A673 (cell line): ENCODE results near the gene GABRB2. TPM values are rescaled to one million over a fixed set of nuclear protein-coding genes. Genes with fewer than 3 reads are reported as not detected.

Experiments
- BruUV-seq: library from RNA; stranded (reverse); fragments of 400-500 nt; replicated peaks from 2 replicates; lab custom pipeline; 2021; lab: Mats Ljungman, UMichigan
- CTCF ChIA-PET: fragments of 300-600 bp; sonication (Branson Sonifier 250); formaldehyde crosslinking; loops from one replicate; lab custom pipeline; 2022; ENCODE audit warnings: antibody characterized with exemption; lab: Charles Lee
- POLR2A ChIA-PET: fragments of 300-600 bp; sonication (Branson Sonifier 250); formaldehyde crosslinking; loops from one replicate; lab custom pipeline; 2022; ENCODE audit warnings: antibody characterized with exemption; ENCODE audit not compliant: low non-redundant PET; lab: Charles Lee
- DNase-seq: peaks from one replicate; pipeline ENCODE4 v3.0.0-alpha.2; 2015; ENCODE audit warnings: low spot score
- H3K27ac ChIP-seq: fragments of 200-600 bp; sonication (generic); 2 replicates; pipeline ENCODE4 v1.5.1; 2016; ENCODE audit warnings: mixed run types, low read depth, mild to moderate bottlenecking, mixed read lengths, antibody characterized with exemption, low read length; ENCODE audit not compliant: poor library complexity, severe bottlenecking
- H3K27me3 ChIP-seq: fragments of 200-600 bp; sonication (generic); replicated peaks from 2 replicates; pipeline ENCODE4 v1.6.1; 2017; ENCODE audit warnings: mixed run types, low read depth, mild to moderate bottlenecking, mixed read lengths, antibody characterized with exemption, low read length; ENCODE audit not compliant: insufficient read depth, poor library complexity
- H3K36me3 ChIP-seq: fragments of 200-600 bp; sonication (generic); 2 replicates; pipeline ENCODE4 v1.6.1; 2016; ENCODE audit warnings: mixed run types, mild to moderate bottlenecking, mixed read lengths, antibody characterized with exemption, low read length; ENCODE audit not compliant: insufficient read depth, poor library complexity, severe bottlenecking
- H3K4me1 ChIP-seq: fragments of 200-600 bp; sonication (generic); 2 replicates; pipeline ENCODE4 v1.6.1; 2017; ENCODE audit warnings: mixed run types, mild to moderate bottlenecking, mixed read lengths, antibody characterized with exemption, low read length; ENCODE audit not compliant: insufficient read depth, poor library complexity, severe bottlenecking
- H3K4me3 ChIP-seq: fragments of 200-600 bp; sonication (generic); 2 replicates; pipeline ENCODE4 v1.5.1; 2016; ENCODE audit warnings: low read depth, mixed run types, mild to moderate bottlenecking, mixed read lengths, low read length; ENCODE audit not compliant: poor library complexity, severe bottlenecking
- H3K9me3 ChIP-seq: fragments of 200-600 bp; sonication (generic); 2 replicates; pipeline ENCODE4 v1.6.1; 2016; ENCODE audit warnings: mixed run types, low read depth, mild to moderate bottlenecking, mixed read lengths, antibody characterized with exemption, low read length; ENCODE audit not compliant: poor library complexity, severe bottlenecking
- CTCF ChIP-seq: fragments of 300-800, 200-600 bp; sonication (generic); conservative IDR thresholded peaks from 2 replicates; pipeline ENCODE4 v1.5.1; 2017; ENCODE audit warnings: low read depth, mild to moderate bottlenecking, antibody characterized with exemption, low read length, moderate library complexity, mixed read lengths
- EZH2 ChIP-seq: fragments of 200-600 bp; sonication (generic); IDR thresholded peaks from 2 replicates; pipeline ENCODE4 v1.6.1; 2017; ENCODE audit warnings: borderline replicate concordance, low read depth, mild to moderate bottlenecking, mixed read lengths, antibody characterized with exemption, low read length; ENCODE audit not compliant: poor library complexity, severe bottlenecking
- intact Hi-C: fragments of 100-400 bp; cut with micrococcal nuclease; formaldehyde crosslinking; loops from one replicate; pipeline ENCODE4 v1.10.0; 2022; ENCODE audit not compliant: unreplicated experiment
- total RNA-seq: library from RNA; stranded (reverse); gene quantifications from 2 replicates; pipeline ENCODE4 v1.2.3, GENCODE V29; 2021

Gene GABRB2
- total RNA-seq, 1 experiment from 2014 or later: not detected

- intact Hi-C loops: no loop called here
- POLR2A ChIA-PET: no interaction called here
- Histone ChIP-seq H3K4me3 (no peak overlapping the region), H3K27ac (no peak overlapping the region), H3K9me3 (no peaks in the 10 kb centered on the region), H3K36me3 (no peaks in the 10 kb centered on the region), H3K4me1 (no peaks in the 10 kb centered on the region), H3K27me3 (no peaks in the 10 kb centered on the region)
- no peak for DNase-seq
- TF ChIP-seq EZH2 (no peak), CTCF (no peak)
- BruUV-seq: no TSS peak
- CTCF ChIA-PET: no interaction called here
These were observed 75.1 kb downstream of the GABRB2 start for GRCh38 chr5:161471211-161471950.

DNA sequence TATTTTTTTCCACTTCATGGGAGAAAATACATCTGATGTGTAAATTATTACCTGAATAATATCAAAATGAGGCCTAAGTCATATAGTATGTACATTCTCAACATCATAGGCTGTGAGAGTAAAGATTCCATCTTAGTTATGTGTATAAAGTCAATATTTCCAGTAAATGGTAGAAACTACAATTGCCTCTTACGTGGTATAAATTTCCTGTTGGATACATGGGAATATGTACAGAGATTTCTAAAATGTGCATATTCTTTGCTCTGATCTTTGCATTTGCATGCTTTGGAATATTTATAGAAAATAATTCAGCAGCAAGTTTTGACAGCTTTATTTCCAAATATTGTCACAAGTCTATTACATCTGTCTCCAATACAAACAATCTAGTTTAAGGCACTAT is 78.8 kb downstream of the GABRB2 start:
- BruUV-seq: no TSS peak
- POLR2A ChIA-PET: no interaction called here

DNA sequence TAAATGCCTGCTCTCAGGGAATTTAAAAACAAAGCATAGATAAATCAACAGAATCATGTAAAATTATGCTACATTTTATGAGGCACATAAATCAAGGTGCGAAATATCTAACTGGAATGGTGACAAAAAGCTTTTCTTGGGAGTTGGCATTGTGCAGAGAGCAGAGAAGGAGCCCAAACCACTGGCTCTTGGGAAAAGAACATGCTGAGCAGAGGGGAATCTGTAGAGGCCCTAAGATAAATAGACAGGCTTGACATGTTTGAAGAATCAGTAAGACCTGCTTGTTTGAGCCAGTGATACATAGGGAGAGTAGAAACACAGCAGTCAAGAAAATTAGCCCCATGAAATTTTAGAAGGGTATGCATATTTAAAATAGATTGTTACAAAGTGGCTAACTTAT is 85.8 kb downstream of the GABRB2 start:
- Histone ChIP-seq H3K27ac (no peak overlapping the region), H3K36me3 (no peaks in the 10 kb centered on the region), H3K9me3 (no peaks in the 10 kb centered on the region), H3K27me3 (no peaks in the 10 kb centered on the region), H3K4me1 (no peaks in the 10 kb centered on the region), H3K4me3 (no peak overlapping the region)
- no TSS peak for BruUV-seq
- no peak for DNase-seq
- TF ChIP-seq EZH2 (no peak), CTCF (no peak)
- CTCF ChIA-PET: no interaction called here
- POLR2A ChIA-PET: no interaction called here
- intact Hi-C loops: no loop called here

More for the DNA sequence above, 78.8 kb downstream of the GABRB2 start:
- H3K4me1 ChIP-seq: no peaks in the 10 kb centered on the region
- H3K9me3 ChIP-seq: no peaks in the 10 kb centered on the region
- no peak overlapping the region for H3K27ac ChIP-seq
- intact Hi-C loops: no loop called here
- CTCF ChIA-PET: no interaction called here
- no peaks in the 10 kb centered on the region for H3K27me3 ChIP-seq
- no peak overlapping the region for H3K4me3 ChIP-seq
- no peaks in the 10 kb centered on the region for H3K36me3 ChIP-seq
- no peak for TF ChIP-seq EZH2
- TF ChIP-seq CTCF: no peak
- no peak for DNase-seq
